Liver (tissue), 3 donors: ENCODE measurements around the gene XK.

Source experiments
- ATF3 ChIP-seq: IDR thresholded peaks from 2 replicates; pipeline ENCODE4 v1.6.1; 2016; ENCODE audit warnings: antibody characterized with exemption
- CTCF ChIP-seq: fragments of 150-350 bp; IDR thresholded peaks from 2 replicates; pipeline ENCODE4 v1.5.1; 2017; ENCODE audit warnings: improper control_type of control experiment, low read depth, low read length; ENCODE audit not compliant: missing input control
- EGR1 ChIP-seq, 2 donors: IDR thresholded peaks; 2 replicates each; pipeline ENCODE4 v1.6.1; 2016 to 2018; ENCODE audit warnings: antibody characterized with exemption in 2 of 2, low read depth in 2 of 2
- FOXA1 ChIP-seq: IDR thresholded peaks from 2 replicates; pipeline ENCODE4 v1.6.1; 2016; ENCODE audit warnings: antibody characterized with exemption
- GABPA ChIP-seq, 2 donors: IDR thresholded peaks in 1 of 2; conservative IDR thresholded peaks in 1 of 2; 2 replicates each; pipeline ENCODE4 v1.6.1; 2016; ENCODE audit warnings: antibody characterized with exemption in 2 of 2, mild to moderate bottlenecking in 1 of 2, moderate library complexity in 1 of 2
- JUND ChIP-seq, 2 donors: IDR thresholded peaks; 2 replicates each; pipeline ENCODE4 v1.6.1; 2016; ENCODE audit warnings: antibody characterized with exemption in 2 of 2
- MAX ChIP-seq: IDR thresholded peaks from 2 replicates; pipeline ENCODE4 v1.6.1; 2016; ENCODE audit warnings: antibody characterized with exemption
- RAD21 ChIP-seq, 2 donors: IDR thresholded peaks; 2 replicates each; pipeline ENCODE4 v1.6.1; 2016; ENCODE audit warnings: antibody characterized with exemption in 2 of 2, mild to moderate bottlenecking in 2 of 2
- REST ChIP-seq: IDR thresholded peaks from 2 replicates; pipeline ENCODE4 v1.6.1; 2016; ENCODE audit warnings: antibody characterized with exemption, mild to moderate bottlenecking
- RXRA ChIP-seq, 2 donors: IDR thresholded peaks; 2 replicates each; pipeline ENCODE4 v1.6.1; 2017 to 2018; ENCODE audit warnings: antibody characterized with exemption in 2 of 2, mild to moderate bottlenecking in 1 of 2
- SP1 ChIP-seq: IDR thresholded peaks from 2 replicates; pipeline ENCODE4 v1.6.1; 2018; ENCODE audit warnings: antibody characterized with exemption, mild to moderate bottlenecking
- TAF1 ChIP-seq: conservative IDR thresholded peaks from 2 replicates; pipeline ENCODE4 v1.6.1; 2016; ENCODE audit warnings: antibody characterized with exemption, mild to moderate bottlenecking
- YY1 ChIP-seq: IDR thresholded peaks from 2 replicates; pipeline ENCODE4 v1.6.1; 2016; ENCODE audit warnings: antibody characterized with exemption, mild to moderate bottlenecking
- ZBTB33 ChIP-seq: IDR thresholded peaks from 2 replicates; pipeline ENCODE4 v1.6.1; 2016; ENCODE audit warnings: antibody characterized with exemption
- donor health status: healthy.
- donor health status: healthy.

GRCh38 chrX:37759351-37759750 lies 73.8 kb downstream of the XK start:
- TF ChIP-seq CTCF (no peak), RAD21 (IDR thresholded peaks at IDR 0.05) (no peak), MAX (no peak), JUND (IDR thresholded peaks at IDR 0.05) (no peak), SP1 (no peak), REST (no peak), EGR1 (IDR thresholded peaks at IDR 0.05; ENCODE audit: low read depth in 2 of 2) (no peak), GABPA (IDR thresholded peaks at IDR 0.05 in 1 of 2, conservative IDR thresholded peaks at IDR 0.05 in 1 of 2) (no peak), ZBTB33 (no peak), RXRA (IDR thresholded peaks at IDR 0.05) (no peak), YY1 (no peak), ATF3 (no peak), FOXA1 (no peak), TAF1 (no peak)
